ENCODE results near the gene TFAP2A.

DNA sequence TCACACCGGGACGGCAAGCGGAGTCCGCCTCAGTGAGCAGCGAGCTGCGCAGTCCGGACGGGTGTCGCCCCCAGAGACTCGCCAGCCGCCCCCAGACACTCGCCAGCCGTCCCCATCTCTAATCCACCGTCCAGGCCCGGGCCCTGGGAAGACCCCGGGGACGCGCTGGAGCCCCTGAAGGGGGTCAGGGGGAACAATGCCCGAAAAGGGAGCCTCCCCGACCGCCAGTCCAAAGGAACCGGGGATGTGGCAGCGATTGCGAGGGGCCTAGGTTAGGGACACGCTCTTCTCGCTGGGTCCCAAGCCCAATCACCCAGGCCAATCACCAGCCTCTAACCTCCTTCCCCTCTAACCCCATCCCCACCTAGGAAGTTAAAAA is 33.1 kb downstream of the TFAP2A start:
- TF ChIP-seq EZH2phosphoT487 (conservative IDR thresholded peaks at IDR 0.05; ENCODE audit: low read length) (no peak), CTCF (IDR thresholded peaks at IDR 0.05; ENCODE audit: insufficient read depth, low read length, poor library complexity, severe bottlenecking) (no peak)

Data from SU-DHL-6 (cell line).